H9 (cell line): ENCODE data around the gene RFTN2. TPM values are rescaled to one million over a fixed set of nuclear protein-coding genes. Genes with fewer than 3 reads are reported as not detected.

ENCODE experiments used
- DNase-seq: peaks from one replicate; pipeline ENCODE4 v3.0.0-alpha.2; 2017
- H2AFZ ChIP-seq: one replicate; pipeline ENCODE4 v1.6.1; 2013; ENCODE audit warnings: mild to moderate bottlenecking, low read length, control low read depth, moderate library complexity
- H2AK5ac ChIP-seq: 2 replicates; pipeline ENCODE4 v1.6.1; 2013; ENCODE audit warnings: low read length, control low read depth, mixed read lengths; ENCODE audit not compliant: insufficient read length
- H2BK120ac ChIP-seq: one replicate; pipeline ENCODE4 v1.6.1; 2013; ENCODE audit warnings: low read depth, mild to moderate bottlenecking, low read length, control low read depth, inconsistent platforms; ENCODE audit not compliant: poor library complexity, severe bottlenecking
- H2BK12ac ChIP-seq: 2 replicates; pipeline ENCODE4 v1.6.1; 2013; ENCODE audit warnings: low read length, control low read depth, mixed read lengths, low read depth; ENCODE audit not compliant: insufficient read length
- H2BK15ac ChIP-seq: 2 replicates; pipeline ENCODE4 v1.6.1; 2013; ENCODE audit warnings: low read depth, low read length, control low read depth
- H2BK20ac ChIP-seq: one replicate; pipeline ENCODE4 v1.6.1; 2013; ENCODE audit warnings: low read depth, mild to moderate bottlenecking, low read length, control low read depth, inconsistent platforms; ENCODE audit not compliant: poor library complexity, severe bottlenecking
- H2BK5ac ChIP-seq: 2 replicates; pipeline ENCODE4 v1.6.1; 2013; ENCODE audit warnings: low read length, control low read depth, mixed read lengths; ENCODE audit not compliant: insufficient read length
- H3K14ac ChIP-seq: 2 replicates; pipeline ENCODE4 v1.6.1; 2013; ENCODE audit warnings: low read length, control low read depth; ENCODE audit not compliant: insufficient read depth
- H3K18ac ChIP-seq: 2 replicates; pipeline ENCODE4 v1.6.1; 2013; ENCODE audit warnings: low read depth, mild to moderate bottlenecking, mixed read lengths, low read length, control low read depth; ENCODE audit not compliant: insufficient read length
- H3K23ac ChIP-seq: 2 replicates; pipeline ENCODE4 v1.6.1; 2013; ENCODE audit warnings: low read length, control low read depth, mixed read lengths, low read depth; ENCODE audit not compliant: insufficient read length
- H3K23me2 ChIP-seq: 2 replicates; pipeline ENCODE4 v1.6.1; 2013; ENCODE audit warnings: low read depth, mild to moderate bottlenecking, mixed read lengths, low read length, control low read depth; ENCODE audit not compliant: insufficient read length, poor library complexity, severe bottlenecking
- H3K27ac ChIP-seq: 2 replicates; pipeline ENCODE4 v1.5.1; 2013; ENCODE audit warnings: low read length, control low read depth, mixed read lengths, low read depth; ENCODE audit not compliant: insufficient read length
- H3K27me3 ChIP-seq: 2 replicates; pipeline ENCODE4 v1.6.1; 2013; ENCODE audit warnings: low read length, control low read depth, inconsistent platforms; ENCODE audit not compliant: insufficient read depth
- H3K4ac ChIP-seq: 2 replicates; pipeline ENCODE4 v1.6.1; 2013; ENCODE audit warnings: low read depth, mild to moderate bottlenecking, control low read depth, inconsistent platforms, low read length, moderate library complexity
- H3K4me1 ChIP-seq: 2 replicates; pipeline ENCODE4 v1.6.1; 2013; ENCODE audit warnings: low read length, control low read depth, inconsistent platforms; ENCODE audit not compliant: insufficient read depth
- H3K4me2 ChIP-seq: 2 replicates; pipeline ENCODE4 v1.6.1; 2013; ENCODE audit warnings: low read length, control low read depth, mixed read lengths; ENCODE audit not compliant: insufficient read length, insufficient read depth
- H3K56ac ChIP-seq: 2 replicates; pipeline ENCODE4 v1.6.1; 2013; ENCODE audit warnings: low read depth, mild to moderate bottlenecking, mixed read lengths, low read length, control low read depth; ENCODE audit not compliant: insufficient read length
- H3K79me1 ChIP-seq: 2 replicates; pipeline ENCODE4 v1.6.1; 2013; ENCODE audit warnings: low read depth, mild to moderate bottlenecking, moderate library complexity, low read length, control low read depth, inconsistent platforms; ENCODE audit not compliant: insufficient read depth, poor library complexity, severe bottlenecking
- H3K79me2 ChIP-seq: 2 replicates; pipeline ENCODE4 v1.6.1; 2013; ENCODE audit warnings: low read length, control low read depth, inconsistent platforms; ENCODE audit not compliant: insufficient read depth
- H3K9ac ChIP-seq: 2 replicates; pipeline ENCODE4 v1.6.1; 2013; ENCODE audit warnings: low read length, control low read depth, mixed read lengths; ENCODE audit not compliant: insufficient read length; ENCODE audit errors: extremely low read depth
- H3K9me3 ChIP-seq: one replicate; pipeline ENCODE4 v1.6.1; 2013; ENCODE audit warnings: low read depth, low read length, inconsistent platforms; ENCODE audit not compliant: control insufficient read depth
- H3T11ph ChIP-seq: one replicate; pipeline ENCODE4 v1.6.1; 2013; ENCODE audit warnings: mild to moderate bottlenecking, low read length, control low read depth, inconsistent platforms
- H4K20me1 ChIP-seq: one replicate; pipeline ENCODE4 v1.6.1; 2013; ENCODE audit not compliant: control insufficient read depth, insufficient read length, insufficient read depth
- H4K5ac ChIP-seq: 2 replicates; pipeline ENCODE4 v1.6.1; 2013; ENCODE audit warnings: low read depth, mild to moderate bottlenecking, mixed read lengths, low read length, control low read depth; ENCODE audit not compliant: insufficient read length
- H4K8ac ChIP-seq: replicated peaks from 2 replicates; pipeline ENCODE4 v1.6.1; 2013; ENCODE audit warnings: low read length, control low read depth, mixed read lengths, low read depth; ENCODE audit not compliant: insufficient read length
- H4K91ac ChIP-seq: 2 replicates; pipeline ENCODE4 v1.6.1; 2013; ENCODE audit warnings: low read depth, mild to moderate bottlenecking, moderate library complexity, mixed read lengths, low read length, control low read depth; ENCODE audit not compliant: insufficient read length
- H3K27ac Mint-ChIP-seq, 3 experiments: 2 replicates in 2 of 3; 3 replicates in 1 of 3; pipeline ENCODE4 v1.8.0; 2020 to 2021; ENCODE audit warnings: mixed read lengths in 3 of 3, mild to moderate bottlenecking in 1 of 3, moderate library complexity in 1 of 3
- H3K27me3 Mint-ChIP-seq: 2 replicates; pipeline ENCODE4 v1.8.0; 2021; ENCODE audit warnings: low read depth, mild to moderate bottlenecking, moderate library complexity, mixed read lengths
- H3K36me3 Mint-ChIP-seq, 3 experiments: 2 replicates in 2 of 3; 3 replicates in 1 of 3; pipeline ENCODE4 v1.8.0; 2020 to 2021; ENCODE audit warnings: low read depth in 3 of 3, mixed read lengths in 3 of 3; ENCODE audit not compliant: insufficient read depth in 1 of 3
- H3K4me1 Mint-ChIP-seq, 2 experiments: 2 replicates each; pipeline ENCODE4 v1.8.0; 2020; ENCODE audit warnings: mixed read lengths in 2 of 2
- H3K4me3 Mint-ChIP-seq, 2 experiments: 2 replicates in 1 of 2; 3 replicates in 1 of 2; pipeline ENCODE4 v1.8.0; 2020 to 2021; ENCODE audit warnings: mild to moderate bottlenecking in 2 of 2, mixed read lengths in 2 of 2, moderate library complexity in 1 of 2
- H3K9me3 Mint-ChIP-seq, 2 experiments: 2 replicates in 1 of 2; 3 replicates in 1 of 2; pipeline ENCODE4 v1.8.0; 2020; ENCODE audit warnings: mild to moderate bottlenecking in 2 of 2, mixed read lengths in 2 of 2, moderate library complexity in 1 of 2
- CTCF ChIP-seq: fragments of 200-600 bp; sonication (generic); conservative IDR thresholded peaks from 3 replicates; pipeline ENCODE4 v1.8.0; 2021; ENCODE audit warnings: antibody characterized with exemption, mild to moderate bottlenecking
- WGBS: extraction: QIAGEN DNeasy Blood & Tissue Kit; methylation state at CpG from one replicate; pipeline ENCODE4 v1.1.7; 2013; ENCODE audit warnings: missing lambda C conversion rate, low lambda C conversion rate, mixed read lengths; ENCODE audit not compliant: insufficient read length; ENCODE audit errors: extremely low coverage; 5-methylcytosine and 5-hydroxymethylcytosine counted together
- total RNA-seq: library from RNA; stranded (reverse); gene quantifications from 2 replicates; pipeline ENCODE4 v1.2.1, GENCODE V29; 2021

The RFTN2 gene
- total RNA-seq, 1 experiment from 2014 or later = 0.28 TPM

DNA sequence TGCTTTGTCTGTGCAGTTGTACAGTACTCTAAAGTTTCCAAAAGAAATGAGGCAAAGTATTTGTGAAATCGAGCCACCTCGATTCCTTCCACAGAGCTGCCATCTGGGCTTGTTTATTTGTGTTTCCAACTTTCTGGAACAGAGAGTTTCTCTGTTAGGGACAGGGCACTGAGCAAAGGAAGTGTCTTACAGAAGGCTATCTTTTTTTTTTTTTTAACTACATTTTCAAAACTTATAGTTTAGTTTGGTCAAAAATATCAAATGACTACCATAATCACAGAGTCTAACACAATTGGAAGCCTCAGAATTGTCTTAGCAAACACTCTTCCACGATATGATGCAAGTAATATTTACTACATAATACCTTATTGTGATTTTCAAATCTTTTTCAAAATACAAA is 796 bp downstream of the RFTN2 start:
- Histone ChIP-seq H2BK12ac (no peak overlapping the region), H3K27me3 (no peaks in the 10 kb centered on the region), H3K9ac (no peak overlapping the region), H2BK5ac (no peak overlapping the region), H3K56ac (no peak overlapping the region), H3K4ac (no peak overlapping the region), H3T11ph (no peak overlapping the region), H3K79me1 (no peaks in the 10 kb centered on the region), H3K27ac (no peak overlapping the region), H3K14ac (no peak overlapping the region), H2AFZ (no peak overlapping the region), H4K8ac (no peak overlapping the region), H4K91ac (no peak overlapping the region), H3K4me2 (no peak overlapping the region), H2BK120ac (no peak overlapping the region), H3K23me2 (peaks cover 3% of the 10 kb centered on the region), H2BK20ac (no peak overlapping the region), H4K5ac (no peak overlapping the region), H3K4me1 (no peaks in the 10 kb centered on the region; the same call in 1 of the 2 replicates), H3K79me2 (no peaks in the 10 kb centered on the region), H3K18ac (no peak overlapping the region), H4K20me1 (no peaks in the 10 kb centered on the region), H2BK15ac (no peak overlapping the region), H2AK5ac (no peak overlapping the region), H3K9me3 (no peaks in the 10 kb centered on the region), H3K23ac (no peak overlapping the region)
- H3K4me1 Mint-ChIP-seq = peaks cover 27 to 34% of the 10 kb centered on the region in 2 experiments
- peak overlapping the region in 1 of 2 experiments; percentile 74; a peak in 3 of 5 replicates for H3K4me3 Mint-ChIP-seq
- H3K36me3 Mint-ChIP-seq = no peaks in the 10 kb centered on the region; a peak in 1 of 7 replicates
- TF ChIP-seq CTCF = no peak
- WGBS = no CpG with 5 or more reads among the region's 3 CpGs
- H3K27ac Mint-ChIP-seq = no peak overlapping the region
- DNase-seq = no peak
- H3K27me3 Mint-ChIP-seq = no peaks in the 10 kb centered on the region
- H3K9me3 Mint-ChIP-seq = no peaks in the 10 kb centered on the region
